ENCODE measurements around the gene ADAM12. TPM values are rescaled to one million over a fixed set of nuclear protein-coding genes. Genes with fewer than 3 reads are reported as not detected.

ADAM12 gene
- total and polyA plus RNA-seq, 2 donors (not counting 1 experiment from before 2014, with no cell fraction given) = 21.0 to 56.9 TPM

- Histone ChIP-seq H3K9ac (ENCODE audit: insufficient read depth, low read length) (no peak overlapping the region), H3K4me2 (ENCODE audit: extremely low read depth, insufficient read depth, low read length) (no peak overlapping the region), H3K79me2 (ENCODE audit: control insufficient read depth, insufficient read depth, low read length) (no peaks in the 10 kb centered on the region), H3K9me3 (ENCODE audit: control insufficient read depth, insufficient read depth, low read depth, low read length) (no peaks in the 10 kb centered on the region), H3K27me3 (ENCODE audit: control insufficient read depth, insufficient read depth, low read length) (no peaks in the 10 kb centered on the region), H2AFZ (ENCODE audit: low read length) (no peak overlapping the region), H3K4me1 (ENCODE audit: control insufficient read depth, extremely low read depth, insufficient read depth, low read length) (no peaks in the 10 kb centered on the region), H3K36me3 (ENCODE audit: control insufficient read depth, insufficient read depth, low read length) (no peaks in the 10 kb centered on the region), H3K27ac (ENCODE audit: insufficient read depth, low read length) (no peak overlapping the region), H3K4me3 (replicated peaks in 1 of 4; ENCODE audit: control extremely low read depth in 1 of 4, insufficient read depth in 1 of 4, low read depth in 3 of 4, low read length in 4 of 4) (no peak overlapping the region), H4K20me1 (ENCODE audit: control insufficient read depth, extremely low read depth, insufficient read depth, low read length) (no peaks in the 10 kb centered on the region)
- TF ChIP-seq, protein P1, sequence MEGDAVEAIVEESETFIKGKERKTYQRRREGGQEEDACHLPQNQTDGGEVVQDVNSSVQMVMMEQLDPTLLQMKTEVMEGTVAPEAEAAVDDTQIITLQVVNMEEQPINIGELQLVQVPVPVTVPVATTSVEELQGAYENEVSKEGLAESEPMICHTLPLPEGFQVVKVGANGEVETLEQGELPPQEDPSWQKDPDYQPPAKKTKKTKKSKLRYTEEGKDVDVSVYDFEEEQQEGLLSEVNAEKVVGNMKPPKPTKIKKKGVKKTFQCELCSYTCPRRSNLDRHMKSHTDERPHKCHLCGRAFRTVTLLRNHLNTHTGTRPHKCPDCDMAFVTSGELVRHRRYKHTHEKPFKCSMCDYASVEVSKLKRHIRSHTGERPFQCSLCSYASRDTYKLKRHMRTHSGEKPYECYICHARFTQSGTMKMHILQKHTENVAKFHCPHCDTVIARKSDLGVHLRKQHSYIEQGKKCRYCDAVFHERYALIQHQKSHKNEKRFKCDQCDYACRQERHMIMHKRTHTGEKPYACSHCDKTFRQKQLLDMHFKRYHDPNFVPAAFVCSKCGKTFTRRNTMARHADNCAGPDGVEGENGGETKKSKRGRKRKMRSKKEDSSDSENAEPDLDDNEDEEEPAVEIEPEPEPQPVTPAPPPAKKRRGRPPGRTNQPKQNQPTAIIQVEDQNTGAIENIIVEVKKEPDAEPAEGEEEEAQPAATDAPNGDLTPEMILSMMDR (conservative IDR thresholded peaks at IDR 0.05 in 1 of 2, IDR thresholded peaks at IDR 0.05 in 1 of 2; ENCODE audit: low read depth in 1 of 2, low read length in 2 of 2) = no peak
- no peak for DNase-seq (ENCODE audit: low read depth in 2 of 2)
These were observed 162.6 kb downstream of the ADAM12 start for GRCh38 chr10:126225672-126226008.

- Histone ChIP-seq H3K4me3 (replicated peaks in 1 of 4; ENCODE audit: control extremely low read depth in 1 of 4, insufficient read depth in 1 of 4, low read depth in 3 of 4, low read length in 4 of 4) (no peak overlapping the region), H2AFZ (ENCODE audit: low read length) (no peak overlapping the region), H3K9me3 (ENCODE audit: control insufficient read depth, insufficient read depth, low read depth, low read length) (no peaks in the 10 kb centered on the region), H3K4me1 (ENCODE audit: control insufficient read depth, extremely low read depth, insufficient read depth, low read length) (no peaks in the 10 kb centered on the region), H3K9ac (ENCODE audit: insufficient read depth, low read length) (no peak overlapping the region), H4K20me1 (ENCODE audit: control insufficient read depth, extremely low read depth, insufficient read depth, low read length) (no peaks in the 10 kb centered on the region), H3K27me3 (ENCODE audit: control insufficient read depth, insufficient read depth, low read length) (no peaks in the 10 kb centered on the region), H3K4me2 (ENCODE audit: extremely low read depth, insufficient read depth, low read length) (no peak overlapping the region), H3K36me3 (ENCODE audit: control insufficient read depth, insufficient read depth, low read length) (no peaks in the 10 kb centered on the region), H3K79me2 (ENCODE audit: control insufficient read depth, insufficient read depth, low read length) (no peaks in the 10 kb centered on the region), H3K27ac (ENCODE audit: insufficient read depth, low read length) (no peak overlapping the region)
- TF ChIP-seq EZH2 (IDR thresholded peaks at IDR 0.05; ENCODE audit: low read length, missing control alignments) = no peak
- TF ChIP-seq, protein P1 (conservative IDR thresholded peaks at IDR 0.05 in 1 of 2, IDR thresholded peaks at IDR 0.05 in 1 of 2; ENCODE audit: low read depth in 1 of 2, low read length in 2 of 2) = no peak
- DNase-seq (ENCODE audit: low read depth in 2 of 2) = no peak
These were observed 163.2 kb downstream of the ADAM12 start for GRCh38 chr10:126224967-126225671.

DNA sequence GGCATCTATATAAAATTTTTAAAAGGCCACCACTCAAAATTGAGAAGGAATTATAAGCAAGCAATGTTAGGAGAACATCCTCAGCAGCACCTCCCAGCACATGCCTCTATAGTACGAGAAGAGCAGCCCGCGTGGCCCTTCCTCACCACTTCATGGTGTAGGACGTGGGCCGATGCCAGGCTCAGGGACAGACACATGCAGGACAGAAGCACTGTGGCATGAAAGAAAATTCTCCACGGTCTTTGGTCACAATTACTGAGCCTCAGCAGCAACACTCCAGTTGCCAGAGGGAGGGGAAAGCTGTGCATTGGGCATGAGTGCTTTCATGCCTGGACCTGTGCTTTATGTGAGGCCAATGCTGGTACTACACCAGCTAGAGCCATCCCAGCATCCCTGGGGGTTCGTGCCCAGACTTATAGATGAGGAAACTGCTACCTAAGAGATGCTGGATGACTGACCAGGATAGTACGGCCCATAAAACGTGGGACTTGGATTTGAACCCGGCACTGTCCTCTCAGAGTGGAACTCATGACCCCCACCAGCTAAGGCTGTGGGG lies 164.7 kb downstream of the ADAM12 start:
- Histone ChIP-seq H3K36me3 (ENCODE audit: control insufficient read depth, insufficient read depth, low read length) (no peaks in the 10 kb centered on the region), H3K4me3 (replicated peaks in 1 of 4; ENCODE audit: control extremely low read depth in 1 of 4, insufficient read depth in 1 of 4, low read depth in 3 of 4, low read length in 4 of 4) (no peak overlapping the region), H3K9ac (ENCODE audit: insufficient read depth, low read length) (no peak overlapping the region), H4K20me1 (ENCODE audit: control insufficient read depth, extremely low read depth, insufficient read depth, low read length) (no peaks in the 10 kb centered on the region), H3K4me2 (ENCODE audit: extremely low read depth, insufficient read depth, low read length) (no peak overlapping the region), H3K27me3 (ENCODE audit: control insufficient read depth, insufficient read depth, low read length) (no peaks in the 10 kb centered on the region), H2AFZ (ENCODE audit: low read length) (no peak overlapping the region), H3K27ac (ENCODE audit: insufficient read depth, low read length) (no peak overlapping the region), H3K4me1 (ENCODE audit: control insufficient read depth, extremely low read depth, insufficient read depth, low read length) (no peaks in the 10 kb centered on the region), H3K79me2 (ENCODE audit: control insufficient read depth, insufficient read depth, low read length) (no peaks in the 10 kb centered on the region), H3K9me3 (ENCODE audit: control insufficient read depth, insufficient read depth, low read depth, low read length) (no peaks in the 10 kb centered on the region)
- DNase-seq (ENCODE audit: low read depth in 2 of 2) = no peak
- no peak for TF ChIP-seq EZH2 (IDR thresholded peaks at IDR 0.05; ENCODE audit: low read length, missing control alignments)
- TF ChIP-seq, protein P1 (conservative IDR thresholded peaks at IDR 0.05 in 1 of 2, IDR thresholded peaks at IDR 0.05 in 1 of 2; ENCODE audit: low read depth in 1 of 2, low read length in 2 of 2) = no peak

All from fibroblast of lung (primary cell).